ENCODE measurements around the gene RAB35. TPM values are rescaled to one million over a fixed set of nuclear protein-coding genes. Genes with fewer than 3 reads are reported as not detected.
"Not testable (repeated sequence)": the region's sequence is repeated elsewhere in the genome, so short reads cannot be mapped to it uniquely, and the experiment has no call there.

The RAB35 gene
- total RNA-seq, 2 experiments from 2014 or later: 71.2 to 71.3 TPM

- CTCF ChIA-PET: interaction anchor here (1.8 kb wide), 1 partner anchor 10 kb away, joined by 3 read pairs; no protein-coding TSS in a partner anchor
- POLR2A ChIA-PET: no interaction called here
These were observed 69.5 kb downstream of the RAB35 start for GRCh38 chr12:120047072-120047471.

GRCh38 chr12:120045367-120045766 lies 71.2 kb downstream of the RAB35 start:
- CTCF ChIA-PET, POLR2A ChIA-PET: not testable (repeated sequence)

Other genes with a start within 250 kb of the RAB35 start
- gene CIT, start 239.4 kb downstream of the RAB35 start, total RNA-seq: 10 to 100 TPM; 28.6 to 32.4 TPM
- gene BICDL1, start 127.5 kb downstream of the RAB35 start, total RNA-seq: 100 to 1,000 TPM in 1 of 2 experiments, 10 to 100 TPM in 1; 96.2 to 103 TPM
- 100 to 1,000 TPM; 153 to 160 TPM for gene GCN1, start 78.0 kb upstream of the RAB35 start, total RNA-seq
- 1,000 to 10,000 TPM; 3,993 to 4,133 TPM for gene RPLP0, start 84.4 kb upstream of the RAB35 start, total RNA-seq
- gene PXN, start 149.0 kb upstream of the RAB35 start, total RNA-seq: 10 to 100 TPM; 33.0 to 39.1 TPM
- 1,000 to 10,000 TPM; 1,157 to 1,321 TPM for gene RNU4-2, start 175.2 kb upstream of the RAB35 start, total RNA-seq
- 100 to 1,000 TPM; 620 to 702 TPM for gene RNU4-1, start 176.5 kb upstream of the RAB35 start, total RNA-seq
- gene SIRT4, start 185.6 kb upstream of the RAB35 start, total RNA-seq: 1 to 10 TPM; 2.5 to 3.7 TPM
- not detected for gene PLA2G1B, start 211.0 kb upstream of the RAB35 start, total RNA-seq